Calu3 (cell line): Measurements from ENCODE around the gene CWH43. TPM values are rescaled to one million over a fixed set of nuclear protein-coding genes. Genes with fewer than 3 reads are reported as not detected.
"Not testable (repeated sequence)": the region's sequence is repeated elsewhere in the genome, so short reads cannot be mapped to it uniquely, and the experiment has no call there.

ENCODE experiments used
- BruUV-seq: library from RNA; stranded (reverse); fragments of 400-500 nt; replicated peaks from 2 replicates; lab custom pipeline; 2021; lab: Mats Ljungman, UMichigan
- CTCF ChIA-PET: fragments of 300-600 bp; sonication (Branson Sonifier 250); formaldehyde crosslinking; loops from one replicate; lab custom pipeline; 2022; ENCODE audit warnings: antibody characterized with exemption; lab: Charles Lee
- DNase-seq: peaks from one replicate; pipeline ENCODE4 v3.0.0; 2022
- H3K27ac Mint-ChIP-seq: one replicate; pipeline ENCODE4 v1.8.0; 2022; ENCODE audit warnings: mixed read lengths; ENCODE audit not compliant: unreplicated experiment
- H3K27me3 Mint-ChIP-seq: one replicate; pipeline ENCODE4 v1.8.0; 2022; ENCODE audit warnings: mixed read lengths; ENCODE audit not compliant: unreplicated experiment
- H3K36me3 Mint-ChIP-seq: one replicate; pipeline ENCODE4 v1.8.0; 2022; ENCODE audit warnings: mild to moderate bottlenecking, moderate library complexity, mixed read lengths; ENCODE audit not compliant: insufficient read depth, unreplicated experiment
- H3K4me1 Mint-ChIP-seq: one replicate; pipeline ENCODE4 v1.8.0; 2022; ENCODE audit warnings: mild to moderate bottlenecking, low read depth, mixed read lengths; ENCODE audit not compliant: unreplicated experiment
- H3K4me3 Mint-ChIP-seq: one replicate; pipeline ENCODE4 v1.8.0; 2022; ENCODE audit warnings: mild to moderate bottlenecking, low read depth, moderate library complexity, mixed read lengths; ENCODE audit not compliant: unreplicated experiment
- H3K9me3 Mint-ChIP-seq: one replicate; pipeline ENCODE4 v1.8.0; 2022; ENCODE audit warnings: low read depth, mixed read lengths; ENCODE audit not compliant: unreplicated experiment
- intact Hi-C: fragments of 100-400 bp; cut with micrococcal nuclease; formaldehyde crosslinking; loops from one replicate; pipeline ENCODE4 v1.10.0; 2022; ENCODE audit not compliant: unreplicated experiment
- total RNA-seq: library from RNA; stranded (reverse); gene quantifications from 2 replicates; pipeline ENCODE4 v1.2.3, GENCODE V29; 2022

The CWH43 gene
- total RNA-seq, 1 experiment from 2014 or later: not detected

DNA sequence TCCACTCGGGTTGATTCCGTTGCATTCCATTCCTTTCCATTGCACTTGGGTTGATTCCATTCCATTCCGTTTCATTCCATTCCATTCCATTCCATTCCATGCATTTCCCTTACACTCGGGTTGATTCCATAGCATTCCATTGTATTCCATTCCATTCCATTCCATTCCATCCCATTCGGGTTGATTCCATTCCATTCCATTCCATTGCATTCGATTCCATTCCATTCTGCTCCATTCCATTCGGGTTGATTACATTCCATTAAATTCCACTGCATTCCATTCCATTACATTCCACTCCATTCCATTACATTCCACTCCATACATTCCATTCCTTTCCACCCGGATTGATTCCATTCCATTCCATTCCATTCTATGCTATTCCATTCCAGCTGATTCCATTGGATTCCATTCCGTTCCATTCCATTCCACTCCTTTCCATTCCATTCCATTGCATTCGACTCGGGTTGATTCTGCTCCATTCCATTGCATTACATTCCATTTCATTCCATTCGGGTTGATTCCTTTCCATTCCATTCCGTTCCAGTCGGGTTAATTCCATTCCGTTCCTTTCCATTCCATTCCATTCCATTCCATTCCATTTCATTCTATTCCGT is 113.9 kb downstream of the CWH43 start:
- H3K27me3 Mint-ChIP-seq, H3K4me3 Mint-ChIP-seq, intact Hi-C loops, BruUV-seq, DNase-seq, H3K4me1 Mint-ChIP-seq, CTCF ChIA-PET, H3K36me3 Mint-ChIP-seq: not testable (repeated sequence)
- Mint-ChIP-seq H3K27ac (peak overlapping the region; percentile 6), H3K9me3 (peaks cover 64% of the 10 kb centered on the region)

DNA sequence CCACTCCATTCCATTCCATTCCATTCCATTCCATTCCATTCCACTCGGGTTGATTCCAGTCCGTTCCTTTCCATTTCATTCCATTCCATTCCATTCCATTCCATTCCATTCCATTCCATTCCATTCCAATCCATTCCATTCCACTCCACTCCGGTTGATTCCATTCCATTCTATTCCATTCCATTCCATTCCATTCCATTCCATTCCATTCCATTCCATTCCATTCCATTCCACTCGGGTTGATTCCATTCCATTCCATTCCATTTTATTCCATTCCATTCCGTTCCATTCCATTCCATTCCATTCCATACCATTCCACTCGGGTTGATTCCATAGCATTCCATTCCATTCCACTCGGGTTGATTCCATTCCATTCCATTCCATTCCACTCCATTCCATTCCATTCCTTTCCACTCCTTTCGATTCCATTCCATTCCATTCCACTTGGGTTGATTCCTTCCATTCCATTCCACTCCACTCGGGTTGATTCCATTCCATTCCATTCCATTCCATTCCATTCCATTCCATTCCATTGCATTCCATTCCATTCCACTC is 116.3 kb downstream of the CWH43 start:
- H3K36me3 Mint-ChIP-seq, DNase-seq, H3K4me1 Mint-ChIP-seq, H3K27me3 Mint-ChIP-seq, BruUV-seq, CTCF ChIA-PET, H3K27ac Mint-ChIP-seq, H3K4me3 Mint-ChIP-seq, intact Hi-C loops: not testable (repeated sequence)
- H3K9me3 Mint-ChIP-seq: peaks cover 67% of the 10 kb centered on the region

DNA sequence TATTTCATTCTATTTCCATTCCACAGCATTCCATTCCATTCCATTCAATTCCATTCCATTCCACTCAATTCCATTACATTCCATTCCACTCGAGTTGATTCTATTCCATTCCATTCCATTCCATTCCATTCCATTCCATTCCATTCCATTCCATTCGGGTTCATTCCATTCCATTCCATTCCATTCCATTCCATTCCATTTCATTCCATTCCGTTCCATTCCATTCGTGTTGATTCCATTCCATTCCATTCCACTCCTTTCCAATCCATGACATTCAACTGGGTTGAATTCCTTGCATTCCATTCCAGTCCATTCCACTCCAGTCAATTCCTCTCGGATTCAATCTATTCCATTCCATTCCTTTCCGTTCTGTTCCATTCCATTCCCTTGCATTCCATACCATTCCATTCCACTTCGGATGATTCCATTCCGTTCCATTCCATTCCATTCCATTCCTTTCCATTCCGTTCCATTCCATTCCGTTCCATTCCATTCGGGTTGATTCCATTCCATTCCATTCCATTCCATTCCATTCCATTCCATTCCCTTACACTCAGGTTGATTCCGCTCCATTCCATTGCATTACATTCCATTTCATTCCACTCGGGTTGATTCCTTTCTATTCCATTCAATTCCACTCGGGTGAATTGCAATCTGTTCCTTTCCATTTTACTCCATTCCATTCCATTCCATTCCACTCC is 117.5 kb downstream of the CWH43 start:
- H3K36me3 Mint-ChIP-seq, intact Hi-C loops, H3K4me3 Mint-ChIP-seq: not testable (repeated sequence)

DNA sequence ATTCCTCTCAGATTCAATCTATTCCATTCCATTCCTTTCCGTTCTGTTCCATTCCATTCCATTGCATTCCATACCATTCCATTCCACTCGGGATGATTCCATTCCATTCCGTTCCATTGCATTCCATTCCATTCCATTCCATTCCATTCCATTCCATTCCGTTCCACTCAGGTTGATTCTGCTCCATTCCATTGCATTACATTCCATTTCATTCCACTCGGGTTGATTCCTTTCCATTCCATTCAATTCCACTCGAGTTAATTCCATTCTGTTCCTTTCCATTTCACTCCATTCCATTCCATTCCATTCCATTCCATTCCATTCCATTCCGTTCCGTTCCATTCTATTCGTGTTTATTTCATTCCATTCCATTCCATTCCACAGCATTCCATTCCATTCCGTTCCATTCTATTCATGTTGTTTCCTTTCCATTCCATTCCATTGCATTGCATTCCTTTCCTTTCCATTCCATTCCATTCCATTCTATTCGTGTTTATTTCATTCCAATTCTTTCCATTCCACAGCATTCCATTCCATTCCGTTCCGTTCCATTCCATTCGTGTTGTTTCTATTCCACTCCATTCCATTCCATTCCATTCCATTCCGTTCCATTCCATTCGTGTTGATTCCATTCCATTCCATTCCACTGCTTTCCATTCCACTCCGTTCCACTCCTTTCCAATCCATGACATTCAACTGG is 118.3 kb downstream of the CWH43 start:
- H3K27me3 Mint-ChIP-seq, BruUV-seq: not testable (repeated sequence)

More for the DNA sequence above, 117.5 kb downstream of the CWH43 start:
- peaks cover 65% of the 10 kb centered on the region for H3K9me3 Mint-ChIP-seq
- DNase-seq, BruUV-seq, H3K27me3 Mint-ChIP-seq, H3K4me1 Mint-ChIP-seq, H3K27ac Mint-ChIP-seq, CTCF ChIA-PET: not testable (repeated sequence)

DNA sequence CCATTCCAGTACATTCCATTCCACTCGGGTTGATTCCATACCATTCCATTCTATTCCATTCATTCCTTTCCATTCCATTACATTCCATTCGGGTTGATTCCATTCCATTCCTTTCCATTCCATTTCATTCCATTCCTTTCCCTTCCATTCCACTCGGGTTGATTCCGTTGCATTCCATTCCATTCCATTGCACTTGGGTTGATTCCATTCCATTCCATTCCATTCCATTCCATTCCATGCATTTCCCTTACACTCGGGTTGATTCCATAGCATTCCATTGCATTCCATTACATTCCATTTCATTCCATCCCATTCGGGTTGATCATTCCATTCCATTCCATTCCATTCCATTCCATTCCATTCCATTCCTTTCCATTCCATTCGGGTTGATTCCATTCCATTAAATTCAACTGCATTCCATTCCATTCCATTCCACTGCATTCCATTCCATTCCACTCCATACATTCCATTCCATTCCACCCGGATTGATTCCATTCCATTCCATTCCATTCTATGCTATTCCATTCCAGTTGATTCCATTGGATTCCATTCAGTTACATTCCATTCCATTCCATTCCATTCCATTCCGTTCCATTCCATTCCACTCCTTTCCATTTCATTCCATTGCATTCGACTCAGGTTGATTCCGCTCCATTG is 119.3 kb downstream of the CWH43 start:
- BruUV-seq, H3K4me3 Mint-ChIP-seq, DNase-seq, CTCF ChIA-PET, H3K27me3 Mint-ChIP-seq, intact Hi-C loops, H3K4me1 Mint-ChIP-seq, H3K36me3 Mint-ChIP-seq: not testable (repeated sequence)
- H3K27ac Mint-ChIP-seq: peak overlapping the region; percentile 7
- H3K9me3 Mint-ChIP-seq: peaks cover 57% of the 10 kb centered on the region

More for the DNA sequence above, 118.3 kb downstream of the CWH43 start:
- H3K4me1 Mint-ChIP-seq, H3K4me3 Mint-ChIP-seq, intact Hi-C loops, H3K36me3 Mint-ChIP-seq, DNase-seq, CTCF ChIA-PET, H3K27ac Mint-ChIP-seq: not testable (repeated sequence)
- H3K9me3 Mint-ChIP-seq: peaks cover 59% of the 10 kb centered on the region

DNA sequence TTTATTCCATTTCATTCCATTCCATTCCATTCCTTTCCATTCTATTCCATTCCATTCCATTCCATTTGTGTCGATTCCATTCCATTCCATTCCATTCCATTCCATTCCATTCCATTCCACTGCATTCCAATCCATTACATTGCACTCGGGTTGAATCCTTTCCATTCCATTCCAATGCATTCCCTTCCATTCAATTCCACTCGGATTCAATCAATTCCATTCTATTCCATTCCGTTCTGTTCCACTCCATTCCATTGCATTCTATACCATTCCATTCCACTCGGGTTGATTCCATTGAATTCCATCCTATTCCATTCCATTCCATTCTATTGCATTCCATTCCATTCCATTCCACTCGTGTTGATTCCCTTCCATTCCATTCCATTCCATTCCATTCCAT is 121.2 kb downstream of the CWH43 start:
- intact Hi-C loops, DNase-seq, H3K4me3 Mint-ChIP-seq, H3K27me3 Mint-ChIP-seq, CTCF ChIA-PET, H3K27ac Mint-ChIP-seq, H3K36me3 Mint-ChIP-seq, H3K4me1 Mint-ChIP-seq, BruUV-seq: not testable (repeated sequence)
- peaks cover 65% of the 10 kb centered on the region for H3K9me3 Mint-ChIP-seq

DNA sequence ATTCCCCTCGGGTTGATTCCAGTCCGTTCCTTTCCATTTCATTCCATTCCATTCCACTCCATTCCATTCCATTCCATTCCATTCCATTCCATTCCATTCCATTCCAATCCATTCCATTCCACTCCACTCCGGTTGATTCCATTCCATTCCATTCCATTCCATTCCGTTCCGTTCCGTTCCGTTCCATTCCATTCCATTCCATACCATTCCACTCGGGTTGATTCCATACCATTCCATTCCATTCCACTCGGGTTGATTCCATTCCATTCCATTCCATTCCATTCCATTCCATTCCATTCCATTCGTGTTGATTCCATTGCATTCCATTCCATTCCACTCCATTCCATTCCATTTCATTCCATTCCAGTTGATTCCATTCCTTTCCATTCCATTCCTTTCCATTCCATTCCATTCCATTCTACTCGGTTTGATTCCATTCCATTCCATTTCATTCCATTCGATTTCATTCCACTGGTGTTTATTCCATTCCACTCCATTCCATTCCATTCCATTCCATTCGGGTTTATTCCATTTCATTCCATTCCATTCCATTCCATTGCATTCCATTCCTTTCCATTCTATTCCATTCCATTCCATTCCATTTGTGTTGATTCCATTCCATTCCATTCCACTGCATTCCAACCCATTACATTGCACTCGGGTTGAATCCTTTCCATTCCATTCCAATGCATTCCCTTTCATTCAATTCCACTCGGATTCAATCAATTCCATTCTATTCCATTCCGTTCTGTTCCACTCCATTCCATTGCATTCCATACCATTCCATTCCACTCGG is 122.3 kb downstream of the CWH43 start:
- DNase-seq, CTCF ChIA-PET, H3K4me3 Mint-ChIP-seq, H3K36me3 Mint-ChIP-seq, BruUV-seq, H3K27ac Mint-ChIP-seq, H3K27me3 Mint-ChIP-seq, H3K4me1 Mint-ChIP-seq, intact Hi-C loops: not testable (repeated sequence)
- peaks cover 62% of the 10 kb centered on the region for H3K9me3 Mint-ChIP-seq

DNA sequence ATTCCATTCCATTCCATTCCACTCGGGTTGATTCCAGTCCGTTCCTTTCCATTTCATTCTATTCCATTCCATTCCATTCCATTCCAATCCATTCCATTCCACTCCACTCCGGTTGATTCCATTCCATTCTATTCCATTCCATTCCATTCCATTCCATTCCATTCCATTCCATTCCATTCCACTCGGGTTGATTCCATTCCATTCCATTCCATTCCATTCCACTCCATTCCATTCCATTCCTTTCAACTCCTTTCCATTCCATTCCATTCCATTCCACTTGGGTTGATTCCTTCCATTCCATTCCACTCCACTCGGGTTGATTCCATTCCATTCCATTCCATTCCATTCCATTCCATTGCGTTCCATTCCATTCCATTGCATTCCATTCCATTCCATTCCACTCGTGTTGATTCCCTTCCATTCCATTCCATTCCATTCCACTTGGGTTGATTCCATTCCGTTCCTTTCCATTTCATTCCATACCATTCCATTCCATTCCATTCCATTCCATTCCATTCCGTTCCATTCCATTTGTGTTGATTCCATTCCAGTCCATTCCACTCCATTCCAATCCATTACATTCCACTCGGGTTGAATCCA is 123.6 kb downstream of the CWH43 start:
- H3K4me1 Mint-ChIP-seq, H3K27ac Mint-ChIP-seq, H3K27me3 Mint-ChIP-seq, H3K36me3 Mint-ChIP-seq, intact Hi-C loops, DNase-seq, BruUV-seq, H3K4me3 Mint-ChIP-seq, CTCF ChIA-PET: not testable (repeated sequence)
- peaks cover 61% of the 10 kb centered on the region for H3K9me3 Mint-ChIP-seq
